Pancreas (tissue), 10 donors: ENCODE results near the gene ZBTB11. TPM values are rescaled to one million over a fixed set of nuclear protein-coding genes. Genes with fewer than 3 reads are reported as not detected.
"Not testable (repeated sequence)": the region's sequence is repeated elsewhere in the genome, so short reads cannot be mapped to it uniquely, and the experiment has no call there.

Experiments
- ATAC-seq, 4 donors: fragments of 200-7000 bp; cut with Tn5 transposase; one replicate each; pipeline versions ENCODE4 v1.8.0 to v1.9.1; 2020; ENCODE audit warnings: mild to moderate bottlenecking in 4 of 4, moderate library complexity in 4 of 4
- DNase-seq, 6 donors: peaks; one replicate each; pipeline ENCODE4 v3.0.0-alpha.2; 2020
- FAIRE-seq: peaks from 2 replicates; lab custom pipeline; 2012; peaks lifted over from hg19 to GRCh38; lab: Jason Lieb, UNC
- H3K27ac ChIP-seq, 4 donors: fragments of 200-600 bp; sonication (generic); 1 replicate in 3 of 4; 2 replicates in 1 of 4; pipeline versions ENCODE4 v1.5.0 to v1.8.0; 2020
- H3K27me3 ChIP-seq, 4 donors: fragments of 200-600 bp; one replicate each; pipeline ENCODE4 v1.8.0; 2021
- H3K36me3 ChIP-seq, 3 donors: fragments of 200-600 bp; sonication (generic) in 1 of 3; one replicate each; pipeline versions ENCODE4 v1.5.0 to v1.8.0; 2020 to 2021
- H3K4me1 ChIP-seq, 3 donors: fragments of 200-600 bp; one replicate each; pipeline ENCODE4 v1.8.0; 2021
- H3K4me3 ChIP-seq, 4 donors: fragments of 200-600 bp; sonication (generic) in 2 of 4; one replicate each; pipeline versions ENCODE4 v1.5.0 to v1.8.0; 2020 to 2021
- H3K9me3 ChIP-seq, 4 donors: fragments of 200-600 bp; one replicate each; pipeline ENCODE4 v1.8.0; 2021
- CTCF ChIP-seq, 4 donors: fragments of 200-600 bp; sonication (generic) in 3 of 4; IDR thresholded peaks; one replicate each; pipeline versions ENCODE4 v1.5.0 to v1.8.0; 2021; ENCODE audit warnings: antibody characterized with exemption in 4 of 4
- WGBS, 2 donors: extraction: QIAGEN DNeasy Blood & Tissue Kit; methylation state at CpG; one replicate each; pipeline ENCODE4 v1.1.7; 2013; 5-methylcytosine and 5-hydroxymethylcytosine counted together
- intact Hi-C, 3 donors: fragments of 100-400 bp; cut with DNase I; formaldehyde crosslinking; loops; one replicate each; pipeline versions ENCODE4 v1.11.1 to v1.14.2; 2022
- polyA plus RNA-seq, 2 donors: library from polyadenylated mRNA; stranded (reverse); fragments of 200-250 nt; gene quantifications; one replicate each; pipeline ENCODE4 v1.2.3, GENCODE V29; 2013
- total RNA-seq, 6 donors: library from RNA; stranded (reverse); fragmentation: NEBNext Ultra II Directional in 4 of 6; extraction: Animal tissue kit (Norgen Biotek cat#: 25700) in 4 of 6; gene quantifications; one replicate each; pipeline versions ENCODE4 v1.2.1 to v1.2.4, GENCODE V29; 2021 to 2023
- donor health status: healthy with polysubstance abuse.
- donor health status: DM: no; HTN: no; CAD: no; lungs with moderate emphysema.
- donor health status: DM: no; HTN: no; CAD: no.
- donor health status: control.
- donor health status: control.
- donor health status: Bipolar disorder and iron deficiency.
- donor health status: DM: yes; HTN: yes; CAD: no.
- donor health status: DM: no; HTN: no; CAD: no.
- donor health status: DM: no; HTN: no; CAD: no.
- donor health status: DM: yes; HTN: yes; CAD: no.

Gene ZBTB11
- total and polyA plus RNA-seq, 8 donors = 4.5 to 11.0 (median 7.3) TPM

DNA sequence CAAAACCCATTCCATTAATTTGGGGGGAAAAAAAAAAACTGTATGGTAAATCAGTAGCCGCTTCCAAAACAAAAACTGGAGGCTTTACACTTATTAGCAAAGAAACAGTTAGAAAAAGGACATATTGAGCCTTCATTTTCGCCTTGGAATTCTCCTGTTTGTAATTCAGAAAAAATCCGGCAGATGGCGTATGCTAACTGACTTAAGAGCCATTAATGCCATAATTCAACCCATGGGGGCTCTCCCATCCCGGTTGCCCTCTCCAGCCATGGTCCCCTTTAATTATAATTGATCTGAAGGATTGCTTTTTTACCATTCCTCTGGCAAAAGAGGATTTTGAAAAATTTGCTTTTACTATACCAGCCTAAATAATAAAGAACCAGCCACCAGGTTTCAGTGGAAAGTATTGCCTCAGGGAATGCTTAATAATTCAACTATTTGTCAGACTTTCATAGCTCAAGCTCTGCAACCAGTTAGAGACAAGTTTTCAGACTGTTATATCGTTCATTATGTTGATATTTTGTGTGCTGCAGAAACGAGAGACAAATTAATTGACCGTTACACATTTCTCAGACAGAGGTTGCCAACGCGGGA, 18.9 kb upstream of the ZBTB11 start:
- FAIRE-seq = no peak
- no peak for DNase-seq
- peak in 3 of 4 donors; percentile 60 to 72 (median 67) for TF ChIP-seq CTCF (IDR thresholded peaks at IDR 0.05)
- Histone ChIP-seq H3K27me3 (no peaks in the 10 kb centered on the region), H3K27ac (no peak overlapping the region), H3K36me3 (no peaks in the 10 kb centered on the region), H3K4me1 (no peaks in the 10 kb centered on the region), H3K4me3 (no peak overlapping the region), H3K9me3 (no peaks in the 10 kb centered on the region)
- 30 to 37% methylated on average over 10 of the region's 10 CpGs for WGBS, 2 donors
- ATAC-seq = peak in 3 of 4 donors; percentile 33 to 51 (median 45)
- intact Hi-C loops = no loop called here

- H3K27ac ChIP-seq, H3K27me3 ChIP-seq, H3K4me3 ChIP-seq, H3K36me3 ChIP-seq, FAIRE-seq, H3K9me3 ChIP-seq, H3K4me1 ChIP-seq, ATAC-seq, DNase-seq, intact Hi-C loops: not testable (repeated sequence)
- WGBS, 2 donors = 83 to 87% methylated on average over 4 of the region's 4 CpGs
Observed at GRCh38 chr3:101694836-101695235, 17.9 kb upstream of the ZBTB11 start.

GRCh38 chr3:101693540-101693939, 16.6 kb upstream of the ZBTB11 start:
- FAIRE-seq, DNase-seq, H3K4me3 ChIP-seq, H3K36me3 ChIP-seq, H3K27ac ChIP-seq, intact Hi-C loops, H3K27me3 ChIP-seq, H3K4me1 ChIP-seq, H3K9me3 ChIP-seq: not testable (repeated sequence)
- peak in 3 of 4 donors; percentile 74 to 76 (median 76) for ATAC-seq
- TF ChIP-seq CTCF (IDR thresholded peaks at IDR 0.05) = peak in 2 of 4 donors; percentile 11 to 17
- WGBS, 2 donors = 75 to 79% methylated on average over 12 to 13 of the region's 13 CpGs

DNA sequence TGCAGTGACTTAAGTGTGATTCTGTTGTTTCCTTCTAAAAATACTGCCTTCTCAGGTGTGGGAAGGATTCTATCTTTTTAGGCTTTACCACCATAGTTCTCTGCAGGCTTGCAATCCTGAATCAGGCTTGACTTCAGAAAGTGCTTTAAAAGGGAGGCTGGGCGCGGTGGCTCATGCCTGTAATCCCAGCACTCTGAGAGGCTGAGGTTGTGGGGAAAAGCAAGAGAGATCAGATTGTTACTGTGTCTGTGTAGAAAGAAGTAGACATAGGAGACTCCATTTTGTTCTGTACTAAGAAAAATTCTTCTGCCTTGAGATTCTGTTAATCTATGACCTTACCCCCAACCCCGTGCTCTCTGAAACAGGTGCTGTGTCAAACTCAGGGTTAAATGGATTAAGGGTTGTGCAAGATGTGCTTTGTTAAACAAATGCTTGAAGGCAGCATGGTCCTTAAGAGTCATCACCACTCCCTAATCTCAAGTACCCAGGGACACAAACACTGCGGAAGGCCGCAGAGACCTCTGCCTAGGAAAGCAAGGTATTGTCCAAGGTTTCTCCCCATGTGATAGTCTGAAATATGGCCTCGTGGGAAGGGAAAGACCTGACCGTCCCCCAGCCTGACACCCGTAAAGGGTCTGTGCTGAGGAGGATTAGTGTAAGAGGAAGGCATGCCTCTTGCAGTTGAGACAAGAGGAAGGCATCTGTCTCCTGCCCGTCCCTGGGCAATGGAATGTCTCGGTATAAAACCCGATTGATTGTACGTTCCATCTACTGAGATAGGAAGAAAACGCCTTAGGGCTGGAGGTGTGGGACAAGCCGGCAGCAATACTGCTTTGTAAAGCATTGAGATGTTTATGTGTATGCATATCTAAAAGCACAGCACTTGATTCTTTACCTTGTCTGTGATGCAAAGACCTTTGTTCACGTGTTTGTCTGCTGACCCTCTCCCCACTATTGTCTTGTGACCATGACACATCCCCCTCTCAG, 15.0 kb upstream of the ZBTB11 start:
- H3K27ac ChIP-seq, H3K9me3 ChIP-seq, intact Hi-C loops, FAIRE-seq, H3K4me1 ChIP-seq, ATAC-seq, H3K4me3 ChIP-seq, H3K36me3 ChIP-seq, H3K27me3 ChIP-seq, DNase-seq: not testable (repeated sequence)
- WGBS, 2 donors = 74 to 75% methylated on average over 12 to 14 of the region's 15 CpGs

DNA sequence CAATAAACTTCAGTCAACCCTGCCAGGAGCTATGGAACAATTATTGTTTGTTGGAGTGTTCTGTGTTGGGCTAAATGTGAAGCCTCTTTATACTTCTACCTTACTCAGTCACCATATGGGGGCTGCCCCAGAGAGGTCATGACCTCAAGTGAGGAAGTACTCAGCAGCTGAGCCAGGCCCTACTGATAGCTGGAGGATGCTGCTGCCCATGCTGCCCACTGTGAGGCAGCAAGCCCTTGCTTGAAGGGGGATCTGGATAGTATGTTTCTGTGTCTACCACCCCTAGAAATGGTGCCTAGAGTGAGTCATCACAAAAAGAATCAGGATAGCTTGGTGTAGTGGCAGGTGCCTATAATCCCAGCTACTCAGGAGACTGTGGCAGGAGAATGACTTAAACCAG, 14.0 kb upstream of the ZBTB11 start:
- H3K4me3 ChIP-seq = no peak overlapping the region
- no peaks in the 10 kb centered on the region for H3K36me3 ChIP-seq
- intact Hi-C loops = no loop called here
- FAIRE-seq (no peak), ATAC-seq (no peak), DNase-seq (no peak)
- no peak overlapping the region for H3K27ac ChIP-seq
- peaks cover 0 to 5% (median 0%) of the 10 kb centered on the region in 3 donors for H3K4me1 ChIP-seq
- H3K9me3 ChIP-seq = no peaks in the 10 kb centered on the region
- no peak for TF ChIP-seq CTCF (IDR thresholded peaks at IDR 0.05)
- no peaks in the 10 kb centered on the region for H3K27me3 ChIP-seq
